GM12873 (cell line): ENCODE data around the gene POT1.

ENCODE experiments used
- CTCF ChIP-seq: IDR thresholded peaks from 2 replicates; pipeline ENCODE4 v1.5.1; 2012; ENCODE audit warnings: low read depth, mild to moderate bottlenecking, moderate library complexity, low read length, control low read depth; ENCODE audit not compliant: insufficient read depth; ENCODE audit errors: missing control alignments

POT1 gene

GRCh38 chr7:124929467-124930172 lies at the start of gene POT1:
TSS of gene POT1 (minus strand) at chr7:124929825. CDS start at chr7:124897173, 32,652 bp downstream.
- TF ChIP-seq CTCF: no peak

GRCh38 chr7:124965553-124965952 lies 35.9 kb upstream of the POT1 start:
- TF ChIP-seq CTCF: no peak

GRCh38 chr7:124959676-124960075 lies 30.1 kb upstream of the POT1 start:
- no peak for TF ChIP-seq CTCF

- TF ChIP-seq CTCF: no peak
These were observed 26.5 kb upstream of the POT1 start for GRCh38 chr7:124956160-124956559.

GRCh38 chr7:124954790-124955189 lies 25.2 kb upstream of the POT1 start:
- no peak for TF ChIP-seq CTCF

- TF ChIP-seq CTCF: no peak
These were observed 16.1 kb upstream of the POT1 start for GRCh38 chr7:124945680-124946079.

- TF ChIP-seq CTCF: no peak
These were observed 13.8 kb upstream of the POT1 start for GRCh38 chr7:124943472-124943871.

GRCh38 chr7:124942399-124942798 lies 12.8 kb upstream of the POT1 start:
- no peak for TF ChIP-seq CTCF
